ENCODE results near the gene KCNG2.

Gene KCNG2

DNA sequence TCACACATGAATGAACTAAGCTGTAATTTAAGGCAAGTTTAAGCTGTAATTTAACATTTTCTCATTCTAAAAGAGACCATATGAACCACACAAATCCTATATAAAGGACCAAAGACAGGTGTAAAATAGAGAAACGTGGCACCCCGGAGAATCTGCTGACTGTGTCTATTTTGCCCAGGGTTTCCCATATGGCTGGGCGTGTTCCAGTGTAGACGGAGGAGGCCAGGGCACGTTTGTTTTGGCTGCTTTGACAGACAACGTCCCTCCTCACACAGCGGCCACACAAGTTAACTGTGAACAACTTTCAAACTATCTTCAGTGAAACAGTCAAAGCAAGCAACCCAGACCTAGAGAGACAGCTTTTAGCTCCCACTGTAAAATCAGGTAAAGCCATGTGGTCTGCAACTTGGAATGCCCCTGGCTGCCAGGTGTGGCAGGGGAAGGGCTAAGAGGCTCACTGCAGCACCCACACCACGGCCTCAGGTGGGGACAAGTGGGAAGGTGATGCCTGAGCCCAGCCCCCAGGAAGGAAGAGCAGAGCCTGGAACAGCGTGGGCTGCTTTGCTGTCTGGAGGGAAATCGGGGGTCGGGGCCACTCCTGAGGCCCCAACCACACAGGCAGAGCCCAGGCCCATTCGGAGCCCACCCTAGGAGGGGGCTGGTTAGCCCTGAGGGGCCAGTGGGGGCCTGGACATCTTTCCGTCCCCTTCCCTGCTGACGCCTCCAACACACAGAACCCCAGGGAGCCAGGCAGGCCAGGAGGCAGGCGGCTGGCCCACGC is 113.0 kb downstream of the KCNG2 start:
- Histone ChIP-seq H3K9me3 (ENCODE audit: control insufficient read depth in 2 of 2, low read length in 2 of 2) (no peaks in the 10 kb centered on the region), H3K9ac (ENCODE audit: low read depth in 1 of 2, low read length in 2 of 2) (no peak overlapping the region), H3K27ac (ENCODE audit: low read depth in 2 of 2, low read length in 2 of 2) (no peak overlapping the region), H3K27me3 (ENCODE audit: control insufficient read depth in 2 of 2, insufficient read depth in 2 of 2, low read length in 2 of 2) (no peaks in the 10 kb centered on the region), H3K36me3 (ENCODE audit: control insufficient read depth in 2 of 2, insufficient read depth in 2 of 2, low read length in 2 of 2) (peaks cover 17 to 26% of the 10 kb centered on the region in 2 donors), H3K4me3 (ENCODE audit: low read length in 2 of 2) (no peak overlapping the region), H3K4me1 (ENCODE audit: control insufficient read depth in 2 of 2, insufficient read depth in 2 of 2, low read length in 2 of 2) (no peaks in the 10 kb centered on the region)

DNA sequence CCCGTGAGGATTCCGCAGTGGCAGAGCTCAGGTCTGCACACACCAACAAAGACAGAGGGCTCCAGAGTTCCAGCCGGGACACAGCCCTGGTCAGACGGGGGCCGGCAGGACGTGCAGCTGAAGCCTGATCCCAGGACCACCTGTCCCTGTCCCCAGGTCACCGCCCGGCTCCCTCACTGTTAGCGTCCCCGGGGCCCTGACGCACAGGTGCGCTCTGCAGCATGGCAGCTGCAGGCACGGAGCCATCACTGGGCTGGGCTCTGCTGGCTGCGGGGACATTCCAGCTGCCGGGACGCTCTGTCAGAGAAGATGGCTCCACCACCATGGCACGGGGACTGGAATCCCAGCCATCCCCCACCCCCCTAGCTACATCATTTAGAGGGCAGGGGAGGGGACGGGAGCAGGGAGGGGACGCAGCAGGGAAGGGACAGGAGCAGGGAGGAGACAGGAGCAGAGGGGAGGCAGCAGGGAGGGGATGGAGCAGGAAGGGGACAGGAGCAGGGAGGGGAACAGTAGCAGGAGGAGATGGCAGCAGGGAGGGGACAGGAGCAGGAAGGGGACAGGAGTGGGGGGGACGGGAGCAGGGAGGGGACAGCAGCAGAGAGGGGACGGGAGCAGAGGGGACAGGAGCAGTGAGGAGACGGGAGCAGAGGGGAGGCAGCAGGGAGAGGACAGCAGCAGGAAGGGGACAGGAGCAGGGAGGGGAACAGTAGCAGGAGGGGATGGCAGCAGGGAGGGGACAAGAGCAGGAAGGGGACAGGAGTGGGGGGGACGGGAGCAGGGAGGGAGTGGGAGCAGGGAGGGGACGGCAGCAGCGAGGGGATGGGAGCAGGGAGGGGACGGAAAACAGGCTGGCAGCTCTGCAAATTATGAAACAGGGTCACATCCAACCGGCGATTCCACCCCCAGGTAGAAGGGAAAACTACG is 113.9 kb downstream of the KCNG2 start:
- Histone ChIP-seq H3K4me1 (ENCODE audit: control insufficient read depth in 2 of 2, insufficient read depth in 2 of 2, low read length in 2 of 2) (no peaks in the 10 kb centered on the region), H3K27ac (ENCODE audit: low read depth in 2 of 2, low read length in 2 of 2) (no peak overlapping the region), H3K4me3 (ENCODE audit: low read length in 2 of 2) (no peak overlapping the region), H3K36me3 (ENCODE audit: control insufficient read depth in 2 of 2, insufficient read depth in 2 of 2, low read length in 2 of 2) (peaks cover 19 to 33% of the 10 kb centered on the region in 2 donors), H3K9me3 (ENCODE audit: control insufficient read depth in 2 of 2, low read length in 2 of 2) (no peaks in the 10 kb centered on the region), H3K9ac (ENCODE audit: low read depth in 1 of 2, low read length in 2 of 2) (no peak overlapping the region), H3K27me3 (ENCODE audit: control insufficient read depth in 2 of 2, insufficient read depth in 2 of 2, low read length in 2 of 2) (no peaks in the 10 kb centered on the region)

DNA sequence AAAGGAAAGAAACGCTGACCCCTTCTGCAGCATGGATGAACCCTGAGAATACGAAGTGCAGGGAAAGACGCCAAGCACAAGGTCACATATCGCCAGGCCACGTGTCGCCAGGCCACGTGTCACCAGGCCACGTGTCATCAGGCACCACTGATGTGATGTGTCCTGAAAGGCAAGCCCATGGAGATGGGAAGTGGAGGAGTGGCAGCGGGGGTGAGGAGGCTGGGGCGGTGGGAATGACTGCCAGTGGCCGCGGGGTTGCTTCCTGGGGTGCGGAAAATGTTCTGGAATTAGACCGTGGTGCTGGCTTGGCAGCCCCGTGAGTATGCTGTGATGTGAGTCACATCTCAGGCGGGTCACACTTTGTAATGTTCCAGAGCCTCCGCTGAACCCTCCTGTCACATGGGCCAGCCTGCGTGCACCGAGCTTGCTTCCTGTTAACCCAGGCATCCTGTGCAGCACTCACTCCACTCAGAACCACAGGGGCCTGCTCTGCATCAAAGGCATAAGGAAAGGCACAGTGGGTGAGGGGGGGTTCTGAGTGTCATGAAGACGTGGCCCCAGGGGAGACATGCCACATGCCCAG is 114.8 kb downstream of the KCNG2 start:
- no peak overlapping the region for H3K4me3 ChIP-seq (ENCODE audit: low read length in 2 of 2)
- no peak overlapping the region for H3K27ac ChIP-seq (ENCODE audit: low read depth in 2 of 2, low read length in 2 of 2)

DNA sequence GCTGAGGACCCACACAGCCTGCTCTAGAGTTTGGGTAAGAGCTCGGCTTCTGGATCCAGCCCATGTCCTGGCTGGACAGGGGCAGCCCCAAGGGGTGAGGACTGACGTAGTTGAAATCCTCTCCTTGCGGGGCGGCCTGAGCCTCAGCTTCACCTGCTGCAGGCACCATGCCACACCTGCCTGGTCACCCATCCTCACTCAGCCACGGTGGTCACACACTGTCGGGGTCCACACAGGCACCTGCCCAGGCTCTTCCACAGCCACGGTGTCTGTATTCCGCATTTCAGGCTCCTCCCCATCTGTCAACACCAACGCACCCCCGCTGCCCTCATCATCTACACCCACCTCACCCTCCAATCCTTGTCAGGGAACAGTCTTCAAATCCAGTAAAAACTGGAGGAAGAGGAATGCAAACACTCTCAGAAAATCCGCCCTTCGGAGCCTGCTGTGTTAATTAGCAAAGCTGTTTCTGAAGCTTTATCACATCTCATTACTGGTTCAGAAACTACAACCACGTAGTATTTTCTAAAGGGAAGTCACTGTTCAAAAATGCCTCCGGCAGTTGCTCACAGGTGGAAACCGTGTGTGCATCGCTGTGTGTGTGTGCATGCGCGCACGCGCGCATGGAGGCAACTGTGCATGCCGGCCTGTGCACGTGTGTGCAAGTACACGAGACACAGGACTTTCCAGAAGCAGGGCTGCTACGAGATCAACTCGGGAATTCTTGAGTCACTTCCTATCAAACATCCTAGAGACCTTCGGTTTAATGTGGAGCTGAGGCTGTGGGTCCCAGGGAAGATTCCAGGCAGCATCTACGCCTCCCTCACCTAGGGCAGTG is 115.5 kb downstream of the KCNG2 start:
- Histone ChIP-seq H3K27me3 (ENCODE audit: control insufficient read depth in 2 of 2, insufficient read depth in 2 of 2, low read length in 2 of 2) (no peaks in the 10 kb centered on the region), H3K4me3 (ENCODE audit: low read length in 2 of 2) (no peak overlapping the region), H3K9ac (ENCODE audit: low read depth in 1 of 2, low read length in 2 of 2) (no peak overlapping the region), H3K9me3 (ENCODE audit: control insufficient read depth in 2 of 2, low read length in 2 of 2) (no peaks in the 10 kb centered on the region), H3K27ac (ENCODE audit: low read depth in 2 of 2, low read length in 2 of 2) (no peak overlapping the region), H3K36me3 (ENCODE audit: control insufficient read depth in 2 of 2, insufficient read depth in 2 of 2, low read length in 2 of 2) (peaks cover 27 to 40% of the 10 kb centered on the region in 2 donors), H3K4me1 (ENCODE audit: control insufficient read depth in 2 of 2, insufficient read depth in 2 of 2, low read length in 2 of 2) (no peaks in the 10 kb centered on the region)

More for the DNA sequence above, 114.8 kb downstream of the KCNG2 start:
- H3K27me3 ChIP-seq (ENCODE audit: control insufficient read depth in 2 of 2, insufficient read depth in 2 of 2, low read length in 2 of 2), result no peaks in the 10 kb centered on the region
- H3K36me3 ChIP-seq (ENCODE audit: control insufficient read depth in 2 of 2, insufficient read depth in 2 of 2, low read length in 2 of 2), result peaks cover 26 to 40% of the 10 kb centered on the region in 2 donors
- H3K9ac ChIP-seq (ENCODE audit: low read depth in 1 of 2, low read length in 2 of 2), result no peak overlapping the region
- H3K4me1 ChIP-seq (ENCODE audit: control insufficient read depth in 2 of 2, insufficient read depth in 2 of 2, low read length in 2 of 2), result no peaks in the 10 kb centered on the region
- H3K9me3 ChIP-seq (ENCODE audit: control insufficient read depth in 2 of 2, low read length in 2 of 2), result no peaks in the 10 kb centered on the region

DNA sequence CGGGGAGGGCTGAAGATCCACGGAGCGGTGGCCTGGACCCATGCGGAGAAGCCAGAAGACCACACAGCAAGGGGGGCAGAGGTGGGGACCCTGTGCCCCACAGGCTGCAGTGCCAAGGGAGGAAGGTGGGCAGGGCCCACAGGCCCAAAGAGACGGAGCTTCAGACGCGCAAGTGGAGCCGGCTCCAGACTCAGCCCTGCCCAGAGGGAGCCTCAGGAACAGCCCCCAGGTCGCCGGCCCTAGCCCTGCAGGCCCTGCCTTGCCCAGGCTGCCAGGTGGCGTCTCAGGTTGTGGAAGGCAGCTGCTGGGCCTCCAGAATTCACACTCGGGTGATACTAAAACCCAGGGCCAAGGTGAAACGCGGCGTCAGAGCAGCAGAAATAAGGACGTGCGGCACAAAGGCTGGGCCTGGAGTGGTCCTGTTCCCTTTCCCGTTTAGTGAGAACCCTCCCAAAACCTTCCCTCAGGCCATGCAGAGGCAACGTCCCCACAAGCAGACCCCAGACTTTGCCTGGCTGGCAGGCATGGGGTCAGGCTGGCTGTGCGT is 116.9 kb downstream of the KCNG2 start:
- Histone ChIP-seq H3K27me3 (ENCODE audit: control insufficient read depth in 2 of 2, insufficient read depth in 2 of 2, low read length in 2 of 2) (no peaks in the 10 kb centered on the region), H3K36me3 (ENCODE audit: control insufficient read depth in 2 of 2, insufficient read depth in 2 of 2, low read length in 2 of 2) (peaks cover 37 to 49% of the 10 kb centered on the region in 2 donors), H3K4me1 (ENCODE audit: control insufficient read depth in 2 of 2, insufficient read depth in 2 of 2, low read length in 2 of 2) (no peaks in the 10 kb centered on the region), H3K9me3 (ENCODE audit: control insufficient read depth in 2 of 2, low read length in 2 of 2) (no peaks in the 10 kb centered on the region), H3K9ac (ENCODE audit: low read depth in 1 of 2, low read length in 2 of 2) (no peak overlapping the region), H3K4me3 (ENCODE audit: low read length in 2 of 2) (no peak overlapping the region), H3K27ac (ENCODE audit: low read depth in 2 of 2, low read length in 2 of 2) (no peak overlapping the region)

DNA sequence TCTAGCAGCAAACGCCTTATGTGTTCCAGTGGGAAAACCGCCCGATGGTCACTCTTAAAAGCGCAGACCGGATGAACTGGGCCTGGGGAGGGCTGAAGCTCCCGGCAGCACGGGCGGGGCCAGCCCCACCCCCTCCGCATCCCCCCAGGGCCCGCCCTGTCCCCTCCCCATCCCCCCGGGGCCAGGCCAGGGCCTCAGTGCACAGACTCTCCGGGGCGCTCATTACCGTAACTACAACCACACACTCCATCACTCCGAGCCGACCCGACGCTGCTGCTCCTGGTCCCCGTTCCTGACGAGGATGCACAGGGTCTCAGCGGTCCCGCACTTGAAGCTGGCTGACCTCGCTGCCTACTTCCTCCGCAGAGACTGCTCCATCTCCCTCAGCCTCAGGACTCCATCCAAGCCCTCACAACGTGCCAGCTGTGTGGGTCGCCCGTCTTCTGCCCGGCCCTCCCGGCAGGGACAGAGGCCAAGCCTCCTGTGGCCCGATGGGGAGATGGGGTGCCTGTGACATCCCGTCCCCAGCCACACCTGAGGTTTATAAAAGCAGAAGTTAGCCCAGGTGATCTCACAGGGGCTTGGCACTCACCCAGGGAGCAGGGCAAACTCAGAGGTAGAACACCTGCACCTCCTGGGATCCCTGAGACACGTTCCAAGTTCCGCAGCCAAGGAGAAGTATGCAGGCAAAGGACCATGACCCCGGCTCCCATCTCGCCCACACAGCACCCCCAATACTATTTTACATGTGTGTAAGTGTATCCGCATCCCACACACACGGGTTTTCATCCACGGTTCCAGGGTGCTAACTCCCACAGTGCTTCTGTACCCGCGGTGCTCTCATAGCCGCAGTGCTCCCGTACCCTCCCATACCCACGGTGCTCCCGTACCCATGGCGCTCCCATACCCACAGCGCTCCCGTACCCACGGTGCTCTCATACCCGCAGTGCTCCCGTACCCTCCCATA is 117.7 kb downstream of the KCNG2 start:
- Histone ChIP-seq H3K36me3 (ENCODE audit: control insufficient read depth in 2 of 2, insufficient read depth in 2 of 2, low read length in 2 of 2) (peaks cover 37 to 49% of the 10 kb centered on the region in 2 donors), H3K27ac (ENCODE audit: low read depth in 2 of 2, low read length in 2 of 2) (no peak overlapping the region), H3K9ac (ENCODE audit: low read depth in 1 of 2, low read length in 2 of 2) (no peak overlapping the region), H3K4me3 (ENCODE audit: low read length in 2 of 2) (no peak overlapping the region), H3K4me1 (ENCODE audit: control insufficient read depth in 2 of 2, insufficient read depth in 2 of 2, low read length in 2 of 2) (no peaks in the 10 kb centered on the region), H3K9me3 (ENCODE audit: control insufficient read depth in 2 of 2, low read length in 2 of 2) (no peaks in the 10 kb centered on the region), H3K27me3 (ENCODE audit: control insufficient read depth in 2 of 2, insufficient read depth in 2 of 2, low read length in 2 of 2) (no peaks in the 10 kb centered on the region)

DNA sequence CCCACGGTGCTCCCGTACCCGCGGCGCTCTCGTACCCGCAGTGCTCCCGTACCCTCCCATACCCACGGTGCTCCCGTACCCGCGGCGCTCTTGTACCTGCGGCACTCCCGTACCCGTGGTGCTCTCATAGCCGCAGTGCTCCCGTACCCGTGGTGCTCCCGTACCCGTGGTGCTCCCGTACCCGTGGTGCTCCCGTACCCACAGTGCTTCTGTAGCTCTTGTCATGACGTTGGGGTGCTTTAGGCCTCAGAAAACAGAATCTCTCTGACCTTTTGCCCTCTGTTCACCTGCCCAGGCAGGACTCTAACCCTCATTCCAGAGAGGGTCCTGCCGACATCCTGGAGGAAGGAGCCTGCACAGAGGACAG is 118.4 kb downstream of the KCNG2 start:
- no peak overlapping the region for H3K4me3 ChIP-seq (ENCODE audit: low read length in 2 of 2)
- no peak overlapping the region for H3K27ac ChIP-seq (ENCODE audit: low read depth in 2 of 2, low read length in 2 of 2)
- peaks cover 33 to 46% of the 10 kb centered on the region in 2 donors for H3K36me3 ChIP-seq (ENCODE audit: control insufficient read depth in 2 of 2, insufficient read depth in 2 of 2, low read length in 2 of 2)
- no peaks in the 10 kb centered on the region for H3K4me1 ChIP-seq (ENCODE audit: control insufficient read depth in 2 of 2, insufficient read depth in 2 of 2, low read length in 2 of 2)
- H3K27me3 ChIP-seq (ENCODE audit: control insufficient read depth in 2 of 2, insufficient read depth in 2 of 2, low read length in 2 of 2), result no peaks in the 10 kb centered on the region
- H3K9me3 ChIP-seq (ENCODE audit: control insufficient read depth in 2 of 2, low read length in 2 of 2), result no peaks in the 10 kb centered on the region
- no peak overlapping the region for H3K9ac ChIP-seq (ENCODE audit: low read depth in 1 of 2, low read length in 2 of 2)

DNA sequence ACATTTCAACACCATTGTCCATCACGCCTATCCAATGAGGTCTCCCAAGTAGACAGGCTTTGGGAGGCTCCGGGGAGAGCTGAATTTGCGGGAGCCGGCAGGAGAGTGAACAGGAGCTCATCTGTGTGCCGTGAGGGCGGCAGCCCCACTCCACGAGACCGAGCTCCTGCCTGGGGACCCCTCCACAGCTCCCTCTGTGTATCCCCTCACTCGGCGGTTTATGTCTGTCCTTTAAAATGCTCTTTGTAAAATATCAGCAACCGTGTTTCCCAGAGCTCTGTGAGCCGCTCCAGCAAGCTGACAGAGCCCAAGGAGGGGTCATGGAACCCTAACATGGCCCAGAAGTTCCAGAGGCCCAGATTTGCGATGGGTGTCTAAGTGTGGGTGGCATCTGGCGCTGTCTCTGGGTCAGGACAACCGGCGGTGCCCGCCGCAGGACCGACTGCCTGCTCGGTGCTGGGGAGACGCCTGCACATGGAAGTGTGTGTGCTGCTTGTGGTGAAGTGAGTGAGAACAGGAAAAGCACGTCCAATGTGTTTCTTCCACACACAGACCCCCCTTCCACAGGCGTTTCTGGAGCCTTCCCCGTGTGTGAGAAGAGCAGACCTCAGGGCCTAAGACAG is 118.9 kb downstream of the KCNG2 start:
- Histone ChIP-seq H3K9ac (ENCODE audit: low read depth in 1 of 2, low read length in 2 of 2) (no peak overlapping the region), H3K4me1 (ENCODE audit: control insufficient read depth in 2 of 2, insufficient read depth in 2 of 2, low read length in 2 of 2) (no peaks in the 10 kb centered on the region), H3K27me3 (ENCODE audit: control insufficient read depth in 2 of 2, insufficient read depth in 2 of 2, low read length in 2 of 2) (no peaks in the 10 kb centered on the region), H3K9me3 (ENCODE audit: control insufficient read depth in 2 of 2, low read length in 2 of 2) (no peaks in the 10 kb centered on the region), H3K27ac (ENCODE audit: low read depth in 2 of 2, low read length in 2 of 2) (no peak overlapping the region), H3K36me3 (ENCODE audit: control insufficient read depth in 2 of 2, insufficient read depth in 2 of 2, low read length in 2 of 2) (peaks cover 33 to 46% of the 10 kb centered on the region in 2 donors), H3K4me3 (ENCODE audit: low read length in 2 of 2) (no peak overlapping the region)

All from mucosa of rectum (tissue), 2 donors.